ENCODE results near the gene LATS2. TPM values are rescaled to one million over a fixed set of nuclear protein-coding genes. Genes with fewer than 3 reads are reported as not detected.

LATS2 gene
- total RNA-seq, 4 donors from 2014 or later, result 49.8 to 93.8 (median 77.0) TPM

- H3K4me1 ChIP-seq, result peaks cover 84 to 94% (median 86%) of the 10 kb centered on the region in 4 donors
- peak overlapping the region; percentile 11 to 66 (median 36) for H3K27ac ChIP-seq (replicated peaks in 1 of 4)
- H3K9me3 ChIP-seq, result no peaks in the 10 kb centered on the region
- no peak for TF ChIP-seq CTCF (IDR thresholded peaks at IDR 0.05)
- TF ChIP-seq EP300 (IDR thresholded peaks at IDR 0.05), result no peak
- TF ChIP-seq POLR2A (IDR thresholded peaks at IDR 0.05; ENCODE audit: low read depth), result no peak
- no peak for TF ChIP-seq POLR2AphosphoS5 (IDR thresholded peaks at IDR 0.05)
- 93% methylated on average over 1 of the region's 1 CpG for WGBS
- no peak overlapping the region for H3K4me3 ChIP-seq
- H3K27me3 ChIP-seq, result no peaks in the 10 kb centered on the region
- intact Hi-C loops (cut with DNase I), result no loop called here
- H3K36me3 ChIP-seq, result peaks cover 0 to 3% (median 0%) of the 10 kb centered on the region in 4 donors
- no peak for DNase-seq (ENCODE audit: extremely low spot score)
Observed at GRCh38 chr13:21010621-21011020, 50.8 kb downstream of the LATS2 start.

- 77% methylated on average over 7 of the region's 7 CpGs for WGBS
- no peaks in the 10 kb centered on the region for H3K9me3 ChIP-seq
- intact Hi-C loops (cut with DNase I), result no loop called here
- H3K4me1 ChIP-seq, result peaks cover 82 to 94% (median 86%) of the 10 kb centered on the region in 4 donors
- peaks cover 0 to 3% (median 0%) of the 10 kb centered on the region in 4 donors for H3K36me3 ChIP-seq
- no peaks in the 10 kb centered on the region for H3K27me3 ChIP-seq
- no peak overlapping the region for H3K4me3 ChIP-seq
- TF ChIP-seq POLR2A (IDR thresholded peaks at IDR 0.05; ENCODE audit: low read depth), result no peak
- no peak for TF ChIP-seq EP300 (IDR thresholded peaks at IDR 0.05)
- TF ChIP-seq POLR2AphosphoS5 (IDR thresholded peaks at IDR 0.05), result no peak
- no peak for TF ChIP-seq CTCF (IDR thresholded peaks at IDR 0.05)
- peak overlapping the region in 1 of 4 donors; percentile 2 for H3K27ac ChIP-seq (replicated peaks in 1 of 4)
- DNase-seq (ENCODE audit: extremely low spot score), result no peak
Observed at GRCh38 chr13:21009036-21009435, 52.4 kb downstream of the LATS2 start.

- peaks cover 72 to 91% (median 77%) of the 10 kb centered on the region in 4 donors for H3K4me1 ChIP-seq
- intact Hi-C loops (cut with DNase I), result no loop called here
- no peak for DNase-seq (ENCODE audit: extremely low spot score)
Observed at GRCh38 chr13:21008026-21008425, 53.4 kb downstream of the LATS2 start.

GRCh38 chr13:21006141-21007005 is 55.0 kb downstream of the LATS2 start:
- peaks cover 0 to 3% (median 1%) of the 10 kb centered on the region in 4 donors for H3K36me3 ChIP-seq
- no peak overlapping the region for H3K4me3 ChIP-seq
- 58% methylated on average over 10 of the region's 11 CpGs for WGBS
- H3K4me1 ChIP-seq, result peaks cover 55 to 75% (median 61%) of the 10 kb centered on the region in 4 donors
- H3K27ac ChIP-seq (replicated peaks in 1 of 4), result peak overlapping the region; percentile 32 to 65 (median 46)
- no peak for DNase-seq (ENCODE audit: extremely low spot score)
- TF ChIP-seq POLR2AphosphoS5 (IDR thresholded peaks at IDR 0.05), result no peak
- no peak for TF ChIP-seq CTCF (IDR thresholded peaks at IDR 0.05)
- no peak for TF ChIP-seq EP300 (IDR thresholded peaks at IDR 0.05)
- TF ChIP-seq POLR2A (IDR thresholded peaks at IDR 0.05; ENCODE audit: low read depth), result no peak
- intact Hi-C loops (cut with DNase I), result no loop called here
- H3K27me3 ChIP-seq, result no peaks in the 10 kb centered on the region
- H3K9me3 ChIP-seq, result peaks cover 0 to 3% (median 2%) of the 10 kb centered on the region in 4 donors

More at GRCh38 chr13:21008026-21008425, 53.4 kb downstream of the LATS2 start:
- 96% methylated on average over 9 of the region's 11 CpGs for WGBS
- Histone ChIP-seq H3K9me3 (no peaks in the 10 kb centered on the region), H3K27me3 (no peaks in the 10 kb centered on the region), H3K36me3 (peaks cover 0 to 3% (median 0%) of the 10 kb centered on the region in 4 donors), H3K4me3 (no peak overlapping the region), H3K27ac (replicated peaks in 1 of 4) (no peak overlapping the region)
- TF ChIP-seq POLR2AphosphoS5 (IDR thresholded peaks at IDR 0.05) (no peak), CTCF (IDR thresholded peaks at IDR 0.05) (no peak), EP300 (IDR thresholded peaks at IDR 0.05) (no peak), POLR2A (IDR thresholded peaks at IDR 0.05; ENCODE audit: low read depth) (no peak)

Data from esophagus muscularis mucosa (tissue), 4 donors.